Activated CD4-positive, CD25-positive, alpha-beta regulatory T cell treated with anti-CD3 and anti-CD28 coated beads, Interleukin-2, amount 50 U/mL, for 24 hours (primary cell): ENCODE data around the gene TBX5.

Experiments
- ATAC-seq, 2 donors: fragments of 150-1000 bp; cut with Tn5 transposase; one replicate each; pipeline ENCODE4 v1.10.0; 2021; ENCODE audit warnings: mild to moderate bottlenecking in 1 of 2, moderate library complexity in 1 of 2

The TBX5 gene

GRCh38 chr12:114405519-114406271, at the start of gene TBX5:
TSS of gene TBX5 (minus strand) at chr12:114406144. CDS start at chr12:114403898, 2,246 bp downstream.
- ATAC-seq = no peak

GRCh38 chr12:114451657-114452056, 45.7 kb upstream of the TBX5 start:
- ATAC-seq = no peak

- ATAC-seq = no peak
Observed at GRCh38 chr12:114450515-114451300, 44.8 kb upstream of the TBX5 start.

GRCh38 chr12:114450019-114450418, 44.1 kb upstream of the TBX5 start:
- ATAC-seq = no peak

GRCh38 chr12:114448618-114448933, 42.6 kb upstream of the TBX5 start:
- no peak for ATAC-seq

- no peak for ATAC-seq
Observed at GRCh38 chr12:114447799-114448617, 42.1 kb upstream of the TBX5 start.

GRCh38 chr12:114447274-114447716, 41.4 kb upstream of the TBX5 start:
- no peak for ATAC-seq

- ATAC-seq = no peak
Observed at GRCh38 chr12:114445401-114446323, 39.7 kb upstream of the TBX5 start.

GRCh38 chr12:114444422-114445279, 38.7 kb upstream of the TBX5 start:
- ATAC-seq = no peak

GRCh38 chr12:114443607-114444421, 37.9 kb upstream of the TBX5 start:
- no peak for ATAC-seq

GRCh38 chr12:114442578-114442977, 36.6 kb upstream of the TBX5 start:
- ATAC-seq = no peak

- no peak for ATAC-seq
Observed at GRCh38 chr12:114441545-114441944, 35.6 kb upstream of the TBX5 start.

GRCh38 chr12:114441039-114441383, 35.1 kb upstream of the TBX5 start:
- ATAC-seq = no peak

- ATAC-seq = no peak
Observed at GRCh38 chr12:114440270-114441038, 34.5 kb upstream of the TBX5 start.

- no peak for ATAC-seq
Observed at GRCh38 chr12:114439817-114440216, 33.9 kb upstream of the TBX5 start.

- ATAC-seq = no peak
Observed at GRCh38 chr12:114439261-114439683, 33.3 kb upstream of the TBX5 start.

- ATAC-seq = no peak
Observed at GRCh38 chr12:114438635-114439256, 32.8 kb upstream of the TBX5 start.

GRCh38 chr12:114434341-114434740, 28.4 kb upstream of the TBX5 start:
- no peak for ATAC-seq

GRCh38 chr12:114431902-114432301, 26.0 kb upstream of the TBX5 start:
- no peak for ATAC-seq
